ENCODE measurements around the gene WDR73.

DNA sequence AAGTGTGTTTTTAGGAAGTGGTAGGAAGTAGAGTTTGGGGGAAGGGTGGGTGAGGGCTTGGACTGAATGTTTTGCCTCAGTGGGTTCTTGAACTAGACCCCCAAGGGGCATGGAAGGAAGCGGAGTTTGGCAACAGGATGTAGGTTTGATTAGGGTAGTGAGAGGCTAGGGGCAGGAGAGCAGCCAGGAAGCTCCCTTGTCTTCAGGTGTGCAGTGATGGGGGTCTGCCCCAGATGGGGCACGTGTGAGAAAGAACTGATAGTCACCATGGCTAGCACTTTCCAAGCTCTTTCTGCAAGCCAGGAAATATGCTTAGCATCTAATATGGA, 48.6 kb downstream of the WDR73 start:
- TF ChIP-seq, protein P1, sequence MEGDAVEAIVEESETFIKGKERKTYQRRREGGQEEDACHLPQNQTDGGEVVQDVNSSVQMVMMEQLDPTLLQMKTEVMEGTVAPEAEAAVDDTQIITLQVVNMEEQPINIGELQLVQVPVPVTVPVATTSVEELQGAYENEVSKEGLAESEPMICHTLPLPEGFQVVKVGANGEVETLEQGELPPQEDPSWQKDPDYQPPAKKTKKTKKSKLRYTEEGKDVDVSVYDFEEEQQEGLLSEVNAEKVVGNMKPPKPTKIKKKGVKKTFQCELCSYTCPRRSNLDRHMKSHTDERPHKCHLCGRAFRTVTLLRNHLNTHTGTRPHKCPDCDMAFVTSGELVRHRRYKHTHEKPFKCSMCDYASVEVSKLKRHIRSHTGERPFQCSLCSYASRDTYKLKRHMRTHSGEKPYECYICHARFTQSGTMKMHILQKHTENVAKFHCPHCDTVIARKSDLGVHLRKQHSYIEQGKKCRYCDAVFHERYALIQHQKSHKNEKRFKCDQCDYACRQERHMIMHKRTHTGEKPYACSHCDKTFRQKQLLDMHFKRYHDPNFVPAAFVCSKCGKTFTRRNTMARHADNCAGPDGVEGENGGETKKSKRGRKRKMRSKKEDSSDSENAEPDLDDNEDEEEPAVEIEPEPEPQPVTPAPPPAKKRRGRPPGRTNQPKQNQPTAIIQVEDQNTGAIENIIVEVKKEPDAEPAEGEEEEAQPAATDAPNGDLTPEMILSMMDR (IDR thresholded peaks at IDR 0.05; ENCODE audit: low read length): no peak
- TF ChIP-seq EZH2 (IDR thresholded peaks at IDR 0.05; ENCODE audit: borderline replicate concordance, low read length): no peak

Data from OCI-LY1 (cell line).